Measurements from ENCODE around the gene WSCD1. TPM values are rescaled to one million over a fixed set of nuclear protein-coding genes. Genes with fewer than 3 reads are reported as not detected.
A peak's percentile ranks its signal among the peaks of the same experiment; 100 is the strongest.

The WSCD1 gene
- polyA plus RNA-seq, 4 donors = 1.7 to 5.0 (median 3.1) TPM

GRCh38 chr17:6108382-6108781, 38.2 kb downstream of the WSCD1 start:
- no peaks in the 10 kb centered on the region for H3K9me3 ChIP-seq (ENCODE audit: control insufficient read depth in 2 of 2, insufficient read depth in 1 of 2, low read depth in 1 of 2, low read length in 1 of 2)
- DNase-seq (peak in 1 of 2 donors; percentile 59), FAIRE-seq (no peak)
- H3K4me3 ChIP-seq (ENCODE audit: low read depth in 1 of 3, low read length in 3 of 3) = no peak overlapping the region
- H3K27me3 ChIP-seq (ENCODE audit: control insufficient read depth in 3 of 3, insufficient read depth in 3 of 3, low read length in 3 of 3) = no peaks in the 10 kb centered on the region
- no peaks in the 10 kb centered on the region for H3K36me3 ChIP-seq (ENCODE audit: control insufficient read depth in 3 of 3, insufficient read depth in 2 of 3, low read depth in 1 of 3, low read length in 3 of 3)
- H3K4me1 ChIP-seq (ENCODE audit: control insufficient read depth in 3 of 3, insufficient read depth in 2 of 3, low read depth in 1 of 3, low read length in 2 of 3) = peaks cover 0 to 2% (median 0%) of the 10 kb centered on the region in 3 donors
- 41 to 56% (median 46%) methylated on average over 5 of the region's 5 CpGs for WGBS, 3 donors
- H3K27ac ChIP-seq (ENCODE audit: low read depth in 1 of 3, low read length in 2 of 3) = no peak overlapping the region

- no peak overlapping the region for H3K27ac ChIP-seq (ENCODE audit: low read depth in 1 of 3, low read length in 2 of 3)
- 71 to 93% (median 84%) methylated on average over 5 of the region's 5 CpGs for WGBS, 3 donors
- no peak for FAIRE-seq
Observed at GRCh38 chr17:6108987-6109386, 38.8 kb downstream of the WSCD1 start.

GRCh38 chr17:6109536-6109935, 39.4 kb downstream of the WSCD1 start:
- H3K4me1 ChIP-seq (ENCODE audit: control insufficient read depth in 3 of 3, insufficient read depth in 2 of 3, low read depth in 1 of 3, low read length in 2 of 3) = peaks cover 0 to 1% (median 0%) of the 10 kb centered on the region in 3 donors
- H3K27me3 ChIP-seq (ENCODE audit: control insufficient read depth in 3 of 3, insufficient read depth in 3 of 3, low read length in 3 of 3) = no peaks in the 10 kb centered on the region
- 89 to 92% (median 91%) methylated on average over 4 of the region's 4 CpGs for WGBS, 3 donors
- H3K36me3 ChIP-seq (ENCODE audit: control insufficient read depth in 3 of 3, insufficient read depth in 2 of 3, low read depth in 1 of 3, low read length in 3 of 3) = no peaks in the 10 kb centered on the region
- FAIRE-seq = no peak
- DNase-seq = no peak
- no peaks in the 10 kb centered on the region for H3K9me3 ChIP-seq (ENCODE audit: control insufficient read depth in 2 of 2, insufficient read depth in 1 of 2, low read depth in 1 of 2, low read length in 1 of 2)
- no peak overlapping the region for H3K4me3 ChIP-seq (ENCODE audit: low read depth in 1 of 3, low read length in 3 of 3)
- H3K27ac ChIP-seq (ENCODE audit: low read depth in 1 of 3, low read length in 2 of 3) = no peak overlapping the region

More at GRCh38 chr17:6108987-6109386, 38.8 kb downstream of the WSCD1 start:
- Histone ChIP-seq H3K4me1 (ENCODE audit: control insufficient read depth in 3 of 3, insufficient read depth in 2 of 3, low read depth in 1 of 3, low read length in 2 of 3) (peaks cover 0 to 2% (median 0%) of the 10 kb centered on the region in 3 donors), H3K9me3 (ENCODE audit: control insufficient read depth in 2 of 2, insufficient read depth in 1 of 2, low read depth in 1 of 2, low read length in 1 of 2) (no peaks in the 10 kb centered on the region), H3K36me3 (ENCODE audit: control insufficient read depth in 3 of 3, insufficient read depth in 2 of 3, low read depth in 1 of 3, low read length in 3 of 3) (no peaks in the 10 kb centered on the region), H3K27me3 (ENCODE audit: control insufficient read depth in 3 of 3, insufficient read depth in 3 of 3, low read length in 3 of 3) (no peaks in the 10 kb centered on the region), H3K4me3 (ENCODE audit: low read depth in 1 of 3, low read length in 3 of 3) (no peak overlapping the region)
- no peak for DNase-seq

GRCh38 chr17:6110088-6110487, 39.9 kb downstream of the WSCD1 start:
- Histone ChIP-seq H3K4me1 (ENCODE audit: control insufficient read depth in 3 of 3, insufficient read depth in 2 of 3, low read depth in 1 of 3, low read length in 2 of 3) (no peaks in the 10 kb centered on the region), H3K36me3 (ENCODE audit: control insufficient read depth in 3 of 3, insufficient read depth in 2 of 3, low read depth in 1 of 3, low read length in 3 of 3) (no peaks in the 10 kb centered on the region), H3K27me3 (ENCODE audit: control insufficient read depth in 3 of 3, insufficient read depth in 3 of 3, low read length in 3 of 3) (no peaks in the 10 kb centered on the region), H3K27ac (ENCODE audit: low read depth in 1 of 3, low read length in 2 of 3) (peak overlapping the region in 1 of 3 donors; percentile 19), H3K9me3 (ENCODE audit: control insufficient read depth in 2 of 2, insufficient read depth in 1 of 2, low read depth in 1 of 2, low read length in 1 of 2) (no peaks in the 10 kb centered on the region), H3K4me3 (ENCODE audit: low read depth in 1 of 3, low read length in 3 of 3) (no peak overlapping the region)
- DNase-seq = peak in 1 of 2 donors; percentile 45
- FAIRE-seq = no peak
- 60 to 68% (median 62%) methylated on average over 4 of the region's 4 CpGs for WGBS, 3 donors

- no peak for FAIRE-seq
- Histone ChIP-seq H3K36me3 (ENCODE audit: control insufficient read depth in 3 of 3, insufficient read depth in 2 of 3, low read depth in 1 of 3, low read length in 3 of 3) (no peaks in the 10 kb centered on the region), H3K4me3 (ENCODE audit: low read depth in 1 of 3, low read length in 3 of 3) (no peak overlapping the region), H3K27me3 (ENCODE audit: control insufficient read depth in 3 of 3, insufficient read depth in 3 of 3, low read length in 3 of 3) (no peaks in the 10 kb centered on the region), H3K27ac (ENCODE audit: low read depth in 1 of 3, low read length in 2 of 3) (peak overlapping the region in 1 of 3 donors; percentile 19), H3K4me1 (ENCODE audit: control insufficient read depth in 3 of 3, insufficient read depth in 2 of 3, low read depth in 1 of 3, low read length in 2 of 3) (no peaks in the 10 kb centered on the region), H3K9me3 (ENCODE audit: control insufficient read depth in 2 of 2, insufficient read depth in 1 of 2, low read depth in 1 of 2, low read length in 1 of 2) (no peaks in the 10 kb centered on the region)
- DNase-seq = peak in 1 of 2 donors; percentile 92
- 36 to 67% (median 40%) methylated on average over 7 of the region's 7 CpGs for WGBS, 3 donors
Observed at GRCh38 chr17:6110592-6110991, 40.4 kb downstream of the WSCD1 start.

- FAIRE-seq (no peak), DNase-seq (no peak)
- Histone ChIP-seq H3K4me1 (ENCODE audit: control insufficient read depth in 3 of 3, insufficient read depth in 2 of 3, low read depth in 1 of 3, low read length in 2 of 3) (no peaks in the 10 kb centered on the region), H3K27me3 (ENCODE audit: control insufficient read depth in 3 of 3, insufficient read depth in 3 of 3, low read length in 3 of 3) (no peaks in the 10 kb centered on the region), H3K9me3 (ENCODE audit: control insufficient read depth in 2 of 2, insufficient read depth in 1 of 2, low read depth in 1 of 2, low read length in 1 of 2) (peaks cover 0 to 2% of the 10 kb centered on the region in 2 donors), H3K4me3 (ENCODE audit: low read depth in 1 of 3, low read length in 3 of 3) (no peak overlapping the region), H3K36me3 (ENCODE audit: control insufficient read depth in 3 of 3, insufficient read depth in 2 of 3, low read depth in 1 of 3, low read length in 3 of 3) (no peaks in the 10 kb centered on the region), H3K27ac (ENCODE audit: low read depth in 1 of 3, low read length in 2 of 3) (no peak overlapping the region)
- 89 to 94% (median 93%) methylated on average over 30 to 34 of the region's 34 CpGs for WGBS, 3 donors
Observed at GRCh38 chr17:6120351-6120750, 50.2 kb downstream of the WSCD1 start.

- peaks cover 0 to 2% of the 10 kb centered on the region in 2 donors for H3K9me3 ChIP-seq (ENCODE audit: control insufficient read depth in 2 of 2, insufficient read depth in 1 of 2, low read depth in 1 of 2, low read length in 1 of 2)
- FAIRE-seq (no peak), DNase-seq (no peak)
- H3K36me3 ChIP-seq (ENCODE audit: control insufficient read depth in 3 of 3, insufficient read depth in 2 of 3, low read depth in 1 of 3, low read length in 3 of 3) = no peaks in the 10 kb centered on the region
- no peaks in the 10 kb centered on the region for H3K27me3 ChIP-seq (ENCODE audit: control insufficient read depth in 3 of 3, insufficient read depth in 3 of 3, low read length in 3 of 3)
- H3K4me1 ChIP-seq (ENCODE audit: control insufficient read depth in 3 of 3, insufficient read depth in 2 of 3, low read depth in 1 of 3, low read length in 2 of 3) = no peaks in the 10 kb centered on the region
- H3K4me3 ChIP-seq (ENCODE audit: low read depth in 1 of 3, low read length in 3 of 3) = no peak overlapping the region
- no peak overlapping the region for H3K27ac ChIP-seq (ENCODE audit: low read depth in 1 of 3, low read length in 2 of 3)
Observed at GRCh38 chr17:6124856-6125255, 54.7 kb downstream of the WSCD1 start.

GRCh38 chr17:6126768-6127167, 56.6 kb downstream of the WSCD1 start:
- peaks cover 0 to 2% of the 10 kb centered on the region in 2 donors for H3K9me3 ChIP-seq (ENCODE audit: control insufficient read depth in 2 of 2, insufficient read depth in 1 of 2, low read depth in 1 of 2, low read length in 1 of 2)
- DNase-seq = no peak
- WGBS, 3 donors = 81 to 86% (median 84%) methylated on average over 1 of the region's 1 CpG
- H3K27me3 ChIP-seq (ENCODE audit: control insufficient read depth in 3 of 3, insufficient read depth in 3 of 3, low read length in 3 of 3) = peaks cover 0 to 3% (median 0%) of the 10 kb centered on the region in 3 donors
- H3K36me3 ChIP-seq (ENCODE audit: control insufficient read depth in 3 of 3, insufficient read depth in 2 of 3, low read depth in 1 of 3, low read length in 3 of 3) = no peaks in the 10 kb centered on the region
- no peak overlapping the region for H3K4me3 ChIP-seq (ENCODE audit: low read depth in 1 of 3, low read length in 3 of 3)
- H3K27ac ChIP-seq (ENCODE audit: low read depth in 1 of 3, low read length in 2 of 3) = no peak overlapping the region
- no peaks in the 10 kb centered on the region for H3K4me1 ChIP-seq (ENCODE audit: control insufficient read depth in 3 of 3, insufficient read depth in 2 of 3, low read depth in 1 of 3, low read length in 2 of 3)
- FAIRE-seq = no peak

GRCh38 chr17:6134721-6135120, 64.5 kb downstream of the WSCD1 start:
- H3K27me3 ChIP-seq (ENCODE audit: control insufficient read depth in 3 of 3, insufficient read depth in 3 of 3, low read length in 3 of 3) = peaks cover 0 to 3% (median 0%) of the 10 kb centered on the region in 3 donors
- 80 to 88% (median 84%) methylated on average over 2 of the region's 2 CpGs for WGBS, 3 donors
- DNase-seq = no peak
- no peak overlapping the region for H3K4me3 ChIP-seq (ENCODE audit: low read depth in 1 of 3, low read length in 3 of 3)
- no peak overlapping the region for H3K27ac ChIP-seq (ENCODE audit: low read depth in 1 of 3, low read length in 2 of 3)
- H3K4me1 ChIP-seq (ENCODE audit: control insufficient read depth in 3 of 3, insufficient read depth in 2 of 3, low read depth in 1 of 3, low read length in 2 of 3) = no peaks in the 10 kb centered on the region
- no peaks in the 10 kb centered on the region for H3K9me3 ChIP-seq (ENCODE audit: control insufficient read depth in 2 of 2, insufficient read depth in 1 of 2, low read depth in 1 of 2, low read length in 1 of 2)
- FAIRE-seq = no peak
- H3K36me3 ChIP-seq (ENCODE audit: control insufficient read depth in 3 of 3, insufficient read depth in 2 of 3, low read depth in 1 of 3, low read length in 3 of 3) = no peaks in the 10 kb centered on the region

Data from small intestine (tissue), 7 donors.